Measurements from ENCODE around the gene TINAGL1. TPM values are rescaled to one million over a fixed set of nuclear protein-coding genes. Genes with fewer than 3 reads are reported as not detected.
"Not testable (repeated sequence)": the region's sequence is repeated elsewhere in the genome, so short reads cannot be mapped to it uniquely, and the experiment has no call there.

The TINAGL1 gene
- total RNA-seq, 2 experiments from 2014 or later = not detected

DNA sequence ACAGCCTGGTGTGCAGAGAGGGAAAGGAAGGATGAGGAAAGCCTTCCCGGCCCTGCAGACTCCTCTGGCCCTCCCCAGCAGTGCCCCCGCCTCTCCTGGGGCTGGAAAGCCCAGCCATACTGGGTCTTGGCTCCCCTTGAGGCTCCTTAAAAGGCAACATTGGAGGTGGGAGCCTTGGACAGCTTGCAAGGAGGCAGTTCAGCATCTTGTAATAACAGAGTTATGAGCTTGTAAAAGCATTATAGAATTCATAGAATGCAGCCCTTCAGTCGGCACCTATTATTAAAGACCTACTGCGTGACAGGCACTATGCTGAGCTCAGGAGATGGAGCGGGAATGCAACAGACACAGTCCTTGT is 4.2 kb downstream of the TINAGL1 start:
- no peaks in the 10 kb centered on the region for H3K36me3 Mint-ChIP-seq (ENCODE audit: low read depth)
- DNase-seq (no peak), ATAC-seq (no peak)
- no peak overlapping the region for H3K27ac Mint-ChIP-seq
- no peak overlapping the region for H3K4me3 Mint-ChIP-seq
- no peaks in the 10 kb centered on the region for H3K4me1 Mint-ChIP-seq (ENCODE audit: low read depth)
- ChIA-PET CTCF (interaction anchor here (1.1 kb wide), 1 partner anchor 208 kb away, joined by 3 read pairs; no protein-coding TSS in a partner anchor), POLR2A (no interaction called here)
- peaks cover 4% of the 10 kb centered on the region for H3K27me3 Mint-ChIP-seq (ENCODE audit: low read depth)
- H3K9me3 Mint-ChIP-seq (ENCODE audit: insufficient read depth) = no peaks in the 10 kb centered on the region

DNA sequence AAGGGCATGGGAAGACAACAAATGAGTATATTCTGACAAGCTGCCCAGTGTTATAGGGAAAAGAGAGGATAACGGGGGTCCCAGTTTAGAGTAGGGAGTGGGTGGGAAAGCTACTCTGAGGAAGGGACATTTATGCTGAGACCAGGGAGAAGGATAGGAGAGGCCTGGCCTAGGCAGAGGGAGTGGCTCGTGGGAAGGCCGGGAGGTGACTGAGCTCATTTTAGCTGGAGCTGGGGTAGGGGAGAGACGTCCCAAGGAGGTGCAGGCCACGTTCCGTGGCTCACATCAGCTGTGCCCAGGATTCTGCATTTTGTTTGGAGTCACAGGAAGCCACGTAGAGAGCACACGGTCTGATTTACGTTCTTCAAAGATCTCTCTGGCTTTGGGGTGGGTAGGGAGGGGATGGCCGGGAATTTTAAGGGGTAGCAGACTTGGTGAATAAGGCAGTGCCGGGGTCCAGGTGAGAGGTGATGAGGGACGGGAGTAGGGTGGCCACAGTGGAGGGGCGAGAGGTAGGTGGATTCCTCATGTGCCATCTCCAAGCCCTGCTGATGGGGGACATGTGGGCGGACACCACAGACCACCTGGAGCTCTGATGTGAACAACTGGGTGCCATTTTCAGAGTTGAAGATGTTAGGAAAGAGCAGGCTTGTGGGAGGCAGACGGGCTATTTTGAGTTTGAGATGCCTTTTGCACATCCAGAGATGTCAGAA is 4.7 kb downstream of the TINAGL1 start:
- Mint-ChIP-seq H3K27me3 (ENCODE audit: low read depth) (peaks cover 4% of the 10 kb centered on the region), H3K9me3 (ENCODE audit: insufficient read depth) (no peaks in the 10 kb centered on the region), H3K4me1 (ENCODE audit: low read depth) (no peaks in the 10 kb centered on the region), H3K36me3 (ENCODE audit: low read depth) (no peaks in the 10 kb centered on the region), H3K4me3 (no peak overlapping the region), H3K27ac (no peak overlapping the region)
- DNase-seq = no peak
- POLR2A ChIA-PET = no interaction called here
- no peak for ATAC-seq
- CTCF ChIA-PET = interaction anchor here (1.1 kb wide), 1 partner anchor 208 kb away, joined by 3 read pairs; no protein-coding TSS in a partner anchor

DNA sequence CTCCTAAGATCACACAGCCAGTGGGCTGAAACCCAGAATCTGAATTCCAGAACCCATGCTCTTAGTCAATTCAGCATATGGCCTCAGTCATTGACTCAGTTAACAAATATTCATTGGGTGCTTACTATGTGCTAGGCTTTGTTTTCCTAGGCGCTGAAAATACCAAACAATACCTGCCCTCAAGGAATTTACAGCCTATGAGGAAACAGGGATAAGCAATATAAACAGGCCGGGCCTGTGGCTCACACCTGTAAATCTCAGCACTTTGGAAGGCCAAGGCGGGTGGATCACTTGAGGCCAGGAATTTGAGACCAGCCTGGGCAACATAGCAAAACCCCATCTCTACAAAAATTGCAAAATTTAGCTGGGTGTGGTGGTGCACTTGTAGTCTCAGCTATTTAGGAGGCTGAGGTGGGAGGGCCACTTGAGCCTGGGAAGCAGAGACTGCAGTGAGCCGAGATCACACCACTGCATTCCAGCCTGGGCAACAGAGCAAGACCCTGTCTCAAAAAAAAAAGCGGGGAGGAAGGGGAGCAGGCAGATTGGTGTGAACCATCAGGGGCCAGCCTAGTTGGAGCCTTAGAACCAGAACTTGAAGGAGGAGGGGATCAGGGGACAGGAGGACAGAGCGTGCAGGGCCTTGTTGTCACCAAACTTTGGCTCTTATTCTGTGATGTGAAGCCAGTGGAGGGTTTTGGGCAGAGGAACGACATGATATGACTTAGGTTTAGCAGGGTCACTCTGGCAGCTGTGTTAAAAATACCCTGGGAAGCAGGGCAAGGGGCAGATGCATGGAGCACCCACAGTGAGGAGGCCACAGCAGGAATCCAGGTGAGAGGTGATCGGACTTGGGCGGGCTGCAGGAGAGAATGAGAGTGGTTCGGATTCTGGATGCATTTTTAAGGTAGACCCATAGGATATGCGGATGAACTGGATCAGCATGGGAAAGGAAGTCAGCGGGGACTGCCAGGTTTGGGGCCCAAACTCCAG is 5.8 kb downstream of the TINAGL1 start:
- H3K36me3 Mint-ChIP-seq (ENCODE audit: low read depth) = no peaks in the 10 kb centered on the region
- POLR2A ChIA-PET = no interaction called here
- ATAC-seq (no peak), DNase-seq (no peak)
- no peaks in the 10 kb centered on the region for H3K9me3 Mint-ChIP-seq (ENCODE audit: insufficient read depth)
- H3K4me3 Mint-ChIP-seq = no peak overlapping the region
- peaks cover 4% of the 10 kb centered on the region for H3K27me3 Mint-ChIP-seq (ENCODE audit: low read depth)
- CTCF ChIA-PET = no interaction called here
- no peak overlapping the region for H3K27ac Mint-ChIP-seq
- H3K4me1 Mint-ChIP-seq (ENCODE audit: low read depth) = no peaks in the 10 kb centered on the region

DNA sequence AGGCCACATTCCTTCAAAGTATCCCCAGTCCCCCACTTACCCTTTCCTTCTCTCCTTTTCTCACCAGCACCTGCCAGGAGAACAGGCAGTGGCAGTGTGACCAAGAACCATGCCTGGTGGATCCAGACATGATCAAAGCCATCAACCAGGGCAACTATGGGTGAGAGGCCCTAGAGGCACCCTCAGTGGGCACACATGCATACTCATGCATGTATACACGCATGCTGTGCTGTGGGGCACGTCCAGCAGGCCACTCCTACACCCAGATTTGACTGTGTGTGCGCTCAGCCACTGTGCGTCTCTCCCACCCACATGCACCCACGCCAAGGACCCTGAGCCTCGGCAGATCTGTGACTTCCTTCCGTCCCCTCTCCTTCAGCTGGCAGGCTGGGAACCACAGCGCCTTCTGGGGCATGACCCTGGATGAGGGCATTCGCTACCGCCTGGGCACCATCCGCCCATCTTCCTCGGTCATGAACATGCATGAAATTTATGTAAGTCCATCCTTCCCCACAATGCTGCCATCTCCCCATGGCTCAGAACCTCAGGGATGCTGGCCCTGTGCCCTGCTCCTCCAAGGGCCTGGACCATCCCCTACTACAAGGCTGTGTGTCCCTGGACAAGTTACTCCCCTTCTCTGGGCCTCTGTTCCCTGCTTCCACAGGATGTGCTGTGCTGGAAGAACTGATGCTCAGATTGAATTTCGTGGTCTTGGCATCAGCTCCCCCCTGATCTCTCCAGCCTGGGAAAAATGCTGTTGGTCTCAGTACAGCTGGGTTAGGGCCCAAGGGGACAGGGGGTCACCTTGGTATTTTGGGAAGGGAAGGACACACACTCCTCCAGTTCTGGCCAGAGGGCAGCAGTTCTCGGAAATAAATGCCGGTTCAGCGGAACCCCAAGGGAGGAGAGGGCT is 7.0 kb downstream of the TINAGL1 start:
- no peak for DNase-seq
- no peak overlapping the region for H3K4me3 Mint-ChIP-seq
- H3K4me1 Mint-ChIP-seq (ENCODE audit: low read depth) = no peaks in the 10 kb centered on the region
- H3K36me3 Mint-ChIP-seq (ENCODE audit: low read depth) = no peaks in the 10 kb centered on the region
- no peaks in the 10 kb centered on the region for H3K27me3 Mint-ChIP-seq (ENCODE audit: low read depth)
- ChIA-PET POLR2A (no interaction called here), CTCF (no interaction called here)
- H3K9me3 Mint-ChIP-seq (ENCODE audit: insufficient read depth) = no peaks in the 10 kb centered on the region
- ATAC-seq = no peak
- H3K27ac Mint-ChIP-seq = no peak overlapping the region

DNA sequence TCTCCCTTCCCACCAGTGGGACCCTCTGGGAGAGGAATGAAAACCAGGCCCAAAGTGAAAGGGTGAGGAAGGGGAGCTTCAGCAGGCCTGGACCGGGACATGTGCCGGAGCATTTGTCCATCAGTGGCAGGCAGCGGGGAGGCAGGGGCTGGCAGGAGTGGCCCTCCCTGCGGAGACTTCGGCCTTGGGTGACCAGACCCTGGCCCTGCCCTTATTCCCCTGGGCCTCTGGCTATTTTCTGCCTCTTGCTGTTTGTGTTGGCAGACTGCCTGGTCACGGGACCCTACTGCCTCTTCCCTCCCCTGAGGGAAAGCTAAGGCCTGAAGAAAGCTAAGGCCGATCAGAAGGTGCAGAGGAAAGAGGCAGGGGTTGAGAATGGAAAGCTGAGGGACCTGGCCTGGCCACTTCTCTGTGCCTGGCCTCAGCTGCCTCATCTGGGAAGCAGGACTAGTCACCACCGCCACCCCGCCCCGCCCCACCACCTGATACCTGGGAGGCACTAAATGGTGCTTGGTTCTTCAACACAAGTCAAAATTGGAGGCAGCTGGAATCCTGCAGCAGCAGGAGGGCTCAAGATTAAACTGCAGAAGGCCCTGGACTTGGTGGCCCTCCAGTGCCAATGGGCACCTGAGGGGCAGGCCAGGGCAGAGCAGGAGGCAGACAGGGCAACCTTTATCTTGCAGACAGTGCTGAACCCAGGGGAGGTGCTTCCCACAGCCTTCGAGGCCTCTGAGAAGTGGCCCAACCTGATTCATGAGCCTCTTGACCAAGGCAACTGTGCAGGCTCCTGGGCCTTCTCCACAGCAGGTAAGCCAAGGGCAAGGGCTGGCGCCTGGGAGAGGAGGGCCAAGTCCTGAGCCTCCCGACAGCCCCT is 7.9 kb downstream of the TINAGL1 start:
- H3K27me3 Mint-ChIP-seq (ENCODE audit: low read depth) = no peaks in the 10 kb centered on the region
- H3K27ac Mint-ChIP-seq = no peak overlapping the region
- no peaks in the 10 kb centered on the region for H3K4me1 Mint-ChIP-seq (ENCODE audit: low read depth)
- no peaks in the 10 kb centered on the region for H3K9me3 Mint-ChIP-seq (ENCODE audit: insufficient read depth)
- DNase-seq (no peak), ATAC-seq (no peak)
- ChIA-PET POLR2A (no interaction called here), CTCF (no interaction called here)
- H3K36me3 Mint-ChIP-seq (ENCODE audit: low read depth) = no peaks in the 10 kb centered on the region
- H3K4me3 Mint-ChIP-seq = no peak overlapping the region

DNA sequence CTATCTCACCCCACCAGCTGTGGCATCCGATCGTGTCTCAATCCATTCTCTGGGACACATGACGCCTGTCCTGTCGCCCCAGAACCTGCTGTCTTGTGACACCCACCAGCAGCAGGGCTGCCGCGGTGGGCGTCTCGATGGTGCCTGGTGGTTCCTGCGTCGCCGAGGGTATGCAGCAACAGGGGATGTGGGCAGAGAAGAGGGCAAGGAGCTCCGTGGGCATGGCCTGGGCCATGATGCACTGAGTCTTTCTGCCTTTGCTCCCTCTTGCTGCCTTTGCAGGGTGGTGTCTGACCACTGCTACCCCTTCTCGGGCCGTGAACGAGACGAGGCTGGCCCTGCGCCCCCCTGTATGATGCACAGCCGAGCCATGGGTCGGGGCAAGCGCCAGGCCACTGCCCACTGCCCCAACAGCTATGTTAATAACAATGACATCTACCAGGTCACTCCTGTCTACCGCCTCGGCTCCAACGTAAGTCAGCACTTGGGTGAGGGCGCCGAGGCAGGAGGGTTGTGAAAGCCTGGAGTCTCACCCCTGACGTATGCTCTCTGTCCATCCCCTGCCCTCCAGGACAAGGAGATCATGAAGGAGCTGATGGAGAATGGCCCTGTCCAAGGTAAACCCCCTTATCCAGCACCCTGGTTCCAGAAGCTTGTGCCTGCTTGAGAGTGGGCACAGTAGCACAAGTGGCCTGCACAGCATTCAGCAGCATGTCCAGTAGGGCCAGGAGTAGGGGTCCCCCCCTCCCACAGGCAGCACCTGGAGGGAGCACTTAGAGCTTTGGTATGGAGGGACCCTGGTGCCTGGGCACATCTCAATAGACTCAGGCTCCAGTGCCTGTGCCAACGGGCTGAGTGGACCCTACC is 8.8 kb downstream of the TINAGL1 start:
- no peak overlapping the region for H3K27ac Mint-ChIP-seq
- no peaks in the 10 kb centered on the region for H3K4me1 Mint-ChIP-seq (ENCODE audit: low read depth)
- no peak for DNase-seq
- no peaks in the 10 kb centered on the region for H3K27me3 Mint-ChIP-seq (ENCODE audit: low read depth)
- ChIA-PET POLR2A (no interaction called here), CTCF (no interaction called here)
- H3K4me3 Mint-ChIP-seq = no peak overlapping the region
- H3K9me3 Mint-ChIP-seq (ENCODE audit: insufficient read depth) = no peaks in the 10 kb centered on the region
- ATAC-seq = no peak
- no peaks in the 10 kb centered on the region for H3K36me3 Mint-ChIP-seq (ENCODE audit: low read depth)

DNA sequence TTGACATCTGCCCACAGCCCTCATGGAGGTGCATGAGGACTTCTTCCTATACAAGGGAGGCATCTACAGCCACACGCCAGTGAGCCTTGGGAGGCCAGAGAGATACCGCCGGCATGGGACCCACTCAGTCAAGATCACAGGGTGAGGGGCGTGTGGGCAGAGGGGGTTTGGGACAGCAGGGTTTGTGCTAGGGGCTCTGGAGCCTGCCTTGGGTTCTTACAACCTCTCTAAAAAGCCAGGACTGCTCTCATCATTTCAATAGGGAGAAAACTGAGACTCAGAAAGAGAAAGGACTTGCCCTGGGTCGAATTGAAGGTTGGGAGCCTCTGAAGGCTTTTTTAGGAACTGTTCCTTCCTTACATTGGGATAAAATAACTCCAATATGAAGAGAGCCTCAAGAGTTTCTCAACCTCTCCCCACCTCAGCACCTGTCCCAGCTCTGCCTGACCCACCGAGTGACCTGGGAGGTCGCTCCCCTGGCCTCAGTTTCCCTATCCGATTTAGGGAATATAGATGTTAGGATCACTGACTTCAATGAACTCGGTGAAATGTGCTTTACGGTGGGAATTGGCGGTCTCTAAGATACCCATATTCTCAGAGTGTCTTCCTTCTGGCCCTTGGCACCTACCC is 9.5 kb downstream of the TINAGL1 start:
- ChIA-PET POLR2A (no interaction called here), CTCF (no interaction called here)
- ATAC-seq (no peak), DNase-seq (no peak)
- H3K27ac Mint-ChIP-seq = no peak overlapping the region
- no peak overlapping the region for H3K4me3 Mint-ChIP-seq
- no peaks in the 10 kb centered on the region for H3K9me3 Mint-ChIP-seq (ENCODE audit: insufficient read depth)
- no peaks in the 10 kb centered on the region for H3K4me1 Mint-ChIP-seq (ENCODE audit: low read depth)
- H3K36me3 Mint-ChIP-seq (ENCODE audit: low read depth) = no peaks in the 10 kb centered on the region
- H3K27me3 Mint-ChIP-seq (ENCODE audit: low read depth) = no peaks in the 10 kb centered on the region

DNA sequence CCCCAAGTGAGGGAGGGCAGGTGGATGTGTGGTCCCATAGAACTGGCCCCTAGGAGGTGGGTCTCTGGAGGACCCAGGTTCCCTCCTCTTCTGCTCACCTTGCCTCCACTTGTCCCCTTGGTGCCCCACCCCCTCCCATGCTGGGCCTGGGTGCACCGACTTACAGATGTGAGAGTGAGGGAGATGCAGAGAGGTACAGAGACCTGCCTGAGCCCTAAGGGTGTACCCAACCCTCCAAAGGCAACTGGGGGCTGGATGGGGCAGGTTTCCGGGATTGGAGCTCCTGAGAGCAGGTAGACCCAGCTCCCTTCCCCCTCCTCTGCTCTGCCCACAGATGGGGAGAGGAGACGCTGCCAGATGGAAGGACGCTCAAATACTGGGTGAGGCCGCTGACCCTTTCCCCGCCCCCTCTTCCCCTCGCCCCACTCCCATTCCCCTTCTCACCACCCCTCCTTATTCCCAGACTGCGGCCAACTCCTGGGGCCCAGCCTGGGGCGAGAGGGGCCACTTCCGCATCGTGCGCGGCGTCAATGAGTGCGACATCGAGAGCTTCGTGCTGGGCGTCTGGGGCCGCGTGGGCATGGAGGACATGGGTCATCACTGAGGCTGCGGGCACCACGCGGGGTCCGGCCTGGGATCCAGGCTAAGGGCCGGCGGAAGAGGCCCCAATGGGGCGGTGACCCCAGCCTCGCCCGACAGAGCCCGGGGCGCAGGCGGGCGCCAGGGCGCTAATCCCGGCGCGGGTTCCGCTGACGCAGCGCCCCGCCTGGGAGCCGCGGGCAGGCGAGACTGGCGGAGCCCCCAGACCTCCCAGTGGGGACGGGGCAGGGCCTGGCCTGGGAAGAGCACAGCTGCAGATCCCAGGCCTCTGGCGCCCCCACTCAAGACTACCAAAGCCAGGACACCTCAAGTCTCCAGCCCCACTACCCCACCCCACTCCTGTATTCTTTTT is 10.3 kb downstream of the TINAGL1 start:
- ChIA-PET CTCF (no interaction called here), POLR2A (interaction anchor here (0.6 kb wide), 1 partner anchor 62 kb away, joined by 4 read pairs; no protein-coding TSS in a partner anchor)
- Mint-ChIP-seq H3K27ac (no peak overlapping the region), H3K36me3 (ENCODE audit: low read depth) (no peaks in the 10 kb centered on the region), H3K9me3 (ENCODE audit: insufficient read depth) (no peaks in the 10 kb centered on the region), H3K4me3 (no peak overlapping the region), H3K27me3 (ENCODE audit: low read depth) (no peaks in the 10 kb centered on the region), H3K4me1 (ENCODE audit: low read depth) (no peaks in the 10 kb centered on the region)
- DNase-seq (no peak), ATAC-seq (no peak)

DNA sequence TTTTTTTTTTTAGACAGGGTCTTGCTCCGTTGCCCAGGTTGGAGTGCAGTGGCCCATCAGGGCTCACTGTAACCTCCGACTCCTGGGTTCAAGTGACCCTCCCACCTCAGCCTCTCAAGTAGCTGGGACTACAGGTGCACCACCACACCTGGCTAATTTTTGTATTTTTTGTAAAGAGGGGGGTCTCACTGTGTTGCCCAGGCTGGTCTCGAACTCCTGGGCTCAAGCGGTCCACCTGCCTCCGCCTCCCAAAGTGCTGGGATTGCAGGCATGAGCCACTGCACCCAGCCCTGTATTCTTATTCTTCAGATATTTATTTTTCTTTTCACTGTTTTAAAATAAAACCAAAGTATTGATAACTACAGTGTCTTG is 11.0 kb downstream of the TINAGL1 start:
- DNase-seq; ATAC-seq; H3K27me3 Mint-ChIP-seq (ENCODE audit: low read depth); POLR2A ChIA-PET; H3K36me3 Mint-ChIP-seq (ENCODE audit: low read depth); H3K27ac Mint-ChIP-seq; H3K4me1 Mint-ChIP-seq (ENCODE audit: low read depth); H3K9me3 Mint-ChIP-seq (ENCODE audit: insufficient read depth); H3K4me3 Mint-ChIP-seq: not testable (repeated sequence)
- CTCF ChIA-PET = interaction anchor here (1.0 to 1.1 kb wide), 2 partner anchors 31 to 50 kb away, joined by 3 to 4 read pairs; no protein-coding TSS in a partner anchor
